GM21619 (cell line): Measurements from ENCODE around the gene LONP1.

ENCODE experiments used
- ATAC-seq: cut with Tn5 transposase; IDR thresholded peaks from one replicate; pipeline ENCODE4 v1.9.1; 2021; ENCODE audit not compliant: unreplicated experiment

Gene LONP1

GRCh38 chr19:5655412-5655811 is 64.5 kb downstream of the LONP1 start:
- no peak for ATAC-seq

GRCh38 chr19:5654931-5655330 is 65.0 kb downstream of the LONP1 start:
- ATAC-seq: no peak

GRCh38 chr19:5652261-5652660 is 67.7 kb downstream of the LONP1 start:
- no peak for ATAC-seq

GRCh38 chr19:5651361-5651760 is 68.6 kb downstream of the LONP1 start:
- ATAC-seq: no peak

GRCh38 chr19:5648464-5648863 is 71.5 kb downstream of the LONP1 start:
- no peak for ATAC-seq

- ATAC-seq: no peak
These were observed 73.2 kb downstream of the LONP1 start for GRCh38 chr19:5646703-5647102.

GRCh38 chr19:5645409-5645808 is 74.5 kb downstream of the LONP1 start:
- no peak for ATAC-seq

- no peak for ATAC-seq
These were observed 75.9 kb downstream of the LONP1 start for GRCh38 chr19:5644037-5644436.

GRCh38 chr19:5643060-5643459 is 76.9 kb downstream of the LONP1 start:
- no peak for ATAC-seq

GRCh38 chr19:5642204-5642603 is 77.7 kb downstream of the LONP1 start:
- no peak for ATAC-seq
